HEK293T (cell line): Measurements from ENCODE around the gene TMEM192.

Source experiments
- ARNT ChIP-seq: fragments of 450-650 bp; IDR thresholded peaks from 2 replicates; pipeline ENCODE4 v1.6.1; 2017; ENCODE audit warnings: mild to moderate bottlenecking
- BHLHE40 ChIP-seq: fragments of 450-650 bp; IDR thresholded peaks from 2 replicates; pipeline ENCODE4 v1.6.1; 2016; ENCODE audit warnings: mild to moderate bottlenecking, moderate library complexity, borderline replicate concordance
- ELF4 ChIP-seq: fragments of 450-650 bp; IDR thresholded peaks from 2 replicates; pipeline ENCODE4 v1.6.1; 2017; ENCODE audit warnings: antibody characterized with exemption
- FOXM1 ChIP-seq: fragments of 450-650 bp; IDR thresholded peaks from 2 replicates; pipeline ENCODE4 v1.6.1; 2017; ENCODE audit warnings: mild to moderate bottlenecking, borderline replicate concordance
- HDGF ChIP-seq: fragments of 450-650 bp; IDR thresholded peaks from 2 replicates; pipeline ENCODE4 v1.6.1; 2017; ENCODE audit warnings: antibody characterized with exemption, borderline replicate concordance
- L3MBTL2 ChIP-seq: fragments of 450-650 bp; conservative IDR thresholded peaks from 2 replicates; pipeline ENCODE4 v1.6.1; 2016; ENCODE audit warnings: mild to moderate bottlenecking
- LEF1 ChIP-seq: fragments of 450-650 bp; IDR thresholded peaks from 2 replicates; pipeline ENCODE4 v1.6.1; 2017; ENCODE audit warnings: mild to moderate bottlenecking, borderline replicate concordance
- NFRKB ChIP-seq: fragments of 450-650 bp; IDR thresholded peaks from 2 replicates; pipeline ENCODE4 v1.6.1; 2016; ENCODE audit warnings: mild to moderate bottlenecking, moderate library complexity
- PKNOX1 ChIP-seq: fragments of 450-650 bp; IDR thresholded peaks from 2 replicates; pipeline ENCODE4 v1.6.1; 2016
- SP1 ChIP-seq: fragments of 450-650 bp; IDR thresholded peaks from 2 replicates; pipeline ENCODE4 v1.6.1; 2017
- SUZ12 ChIP-seq: fragments of 450-650 bp; IDR thresholded peaks from 2 replicates; pipeline ENCODE4 v1.6.1; 2016; ENCODE audit warnings: mild to moderate bottlenecking
- TARDBP ChIP-seq: fragments of 450-650 bp; IDR thresholded peaks from 2 replicates; pipeline ENCODE4 v1.6.1; 2016
- ZNF384 ChIP-seq: fragments of 450-650 bp; IDR thresholded peaks from 2 replicates; pipeline ENCODE4 v1.6.1; 2016

GRCh38 chr4:165058666-165059065, 54.0 kb downstream of the TMEM192 start:
- TF ChIP-seq HDGF (no peak), SUZ12 (no peak), BHLHE40 (no peak), ELF4 (no peak), PKNOX1 (no peak), TARDBP (no peak), FOXM1 (no peak), L3MBTL2 (no peak), ARNT (no peak), NFRKB (no peak), SP1 (no peak), ZNF384 (no peak), LEF1 (no peak)
